ENCODE results near the gene PPP1R3C. TPM values are rescaled to one million over a fixed set of nuclear protein-coding genes. Genes with fewer than 3 reads are reported as not detected.

PPP1R3C gene
- total and polyA plus RNA-seq, 2 donors (not counting 3 experiments of a cell fraction or from before 2014, with no cell fraction given), result 1.6 to 2.0 TPM

- CTCF ChIA-PET, result interaction anchor here (0.8 to 1.9 kb wide), 2 partner anchors 11 to 30 kb away, joined by 4 to 10 read pairs; no protein-coding TSS in a partner anchor
- dilution Hi-C loops (cut with MboI; ENCODE audit: extremely low pct_ligation_motif_present, low sequenced_read_pairs) (no loop called here), intact Hi-C loops (cut with micrococcal nuclease) (loop anchor here (1.0 kb wide), 1 partner anchor 7 kb away; no protein-coding TSS in a partner anchor)
- Histone ChIP-seq H2AFZ (ENCODE audit: low read depth, low read length) (no peak overlapping the region), H3K27me3 (ENCODE audit: control insufficient read depth in 2 of 2, insufficient read depth in 2 of 2, low read length in 2 of 2) (no peaks in the 10 kb centered on the region), H3K9ac (replicated peaks; ENCODE audit: extremely low read depth, insufficient read depth, low read length) (no peak overlapping the region), H3K27ac (ENCODE audit: insufficient read depth, low read depth, low read length) (no peak overlapping the region), H3K4me1 (ENCODE audit: control insufficient read depth, extremely low read depth, insufficient read depth, low read length) (peaks cover 27% of the 10 kb centered on the region), H3K4me2 (ENCODE audit: insufficient read depth, low read length) (no peak overlapping the region), H3K9me1 (replicated peaks; ENCODE audit: control insufficient read depth, extremely low read depth, insufficient read depth, low read length) (no peaks in the 10 kb centered on the region), H4K20me1 (replicated peaks; ENCODE audit: control insufficient read depth, extremely low read depth, insufficient read depth, low read length) (no peaks in the 10 kb centered on the region), H3K4me3 (replicated peaks in 1 of 3; ENCODE audit: insufficient read depth in 1 of 3, low read depth in 1 of 3, low read length in 3 of 3) (no peak overlapping the region), H3K9me3 (replicated peaks; ENCODE audit: control insufficient read depth, insufficient read depth, low read length) (peaks cover 2% of the 10 kb centered on the region), H3K36me3 (ENCODE audit: control insufficient read depth in 2 of 2, extremely low read depth in 1 of 2, insufficient read depth in 2 of 2, low read length in 2 of 2) (no peaks in the 10 kb centered on the region), H3K79me2 (ENCODE audit: control insufficient read depth, insufficient read depth, low read length) (no peaks in the 10 kb centered on the region)
- no TSS peak for BruUV-seq (replicated peaks)
- FAIRE-seq, result no peak
- no peak for DNase-seq (ENCODE audit: low read depth, low spot score)
- POLR2A ChIA-PET, result no interaction called here
- no peak for TF ChIP-seq CTCF (IDR thresholded peaks at IDR 0.05; ENCODE audit: extremely low read depth in 1 of 2, insufficient read depth in 1 of 2, low read depth in 1 of 2, low read length in 2 of 2)
- no peak for TF ChIP-seq FOS (IDR thresholded peaks at IDR 0.05; ENCODE audit: borderline replicate concordance, insufficient read depth, low read length)
- TF ChIP-seq JUN (IDR thresholded peaks at IDR 0.05; ENCODE audit: borderline replicate concordance, insufficient read depth, insufficient read length, low read depth), result no peak
- no peak for TF ChIP-seq EZH2 (IDR thresholded peaks at IDR 0.05; ENCODE audit: borderline replicate concordance, low read depth, low read length, severe bottlenecking)
- no peak for TF ChIP-seq MYC (IDR thresholded peaks at IDR 0.05; ENCODE audit: low read depth, low read length)
- TF ChIP-seq, protein P1, sequence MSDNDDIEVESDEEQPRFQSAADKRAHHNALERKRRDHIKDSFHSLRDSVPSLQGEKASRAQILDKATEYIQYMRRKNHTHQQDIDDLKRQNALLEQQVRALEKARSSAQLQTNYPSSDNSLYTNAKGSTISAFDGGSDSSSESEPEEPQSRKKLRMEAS (IDR thresholded peaks at IDR 0.05; ENCODE audit: insufficient read depth, insufficient read length), result no peak
- no peak for TF ChIP-seq GATA2 (IDR thresholded peaks at IDR 0.05; ENCODE audit: insufficient read depth, insufficient read length, low read depth, low read length)
- TF ChIP-seq POLR2A (IDR thresholded peaks at IDR 0.05; ENCODE audit: low read depth, low read length), result no peak
- TF ChIP-seq POLR2AphosphoS5 (IDR thresholded peaks at IDR 0.05; ENCODE audit: insufficient read depth, low read depth, low read length), result no peak
Observed at GRCh38 chr10:91605968-91606367, 26.9 kb downstream of the PPP1R3C start.

Data from endothelial cell of umbilical vein (primary cell).